IPS-18a (cell line): ENCODE data around the gene WDR20.
"Not testable (repeated sequence)": the region's sequence is repeated elsewhere in the genome, so short reads cannot be mapped to it uniquely, and the experiment has no call there.

Experiments
- H3K27ac ChIP-seq: one replicate; pipeline ENCODE4 v1.5.1; 2013; ENCODE audit warnings: low read length
- H3K27me3 ChIP-seq: one replicate; pipeline ENCODE4 v1.6.1; 2013; ENCODE audit warnings: mild to moderate bottlenecking, low read length; ENCODE audit not compliant: control insufficient read depth, insufficient read depth
- H3K36me3 ChIP-seq: one replicate; pipeline ENCODE4 v1.6.1; 2013; ENCODE audit warnings: low read depth, low read length; ENCODE audit not compliant: control insufficient read depth
- H3K4me1 ChIP-seq: one replicate; pipeline ENCODE4 v1.6.1; 2013; ENCODE audit warnings: low read depth, low read length; ENCODE audit not compliant: control insufficient read depth
- H3K4me3 ChIP-seq: one replicate; pipeline ENCODE4 v1.5.1; 2013; ENCODE audit warnings: low read length
- H3K9ac ChIP-seq: one replicate; pipeline ENCODE4 v1.6.1; 2013; ENCODE audit warnings: mild to moderate bottlenecking, low read length, moderate library complexity
- H3K9me3 ChIP-seq: one replicate; pipeline ENCODE4 v1.6.1; 2013; ENCODE audit warnings: low read depth, low read length; ENCODE audit not compliant: control insufficient read depth

The WDR20 gene

GRCh38 chr14:102234331-102235264, 94.9 kb downstream of the WDR20 start:
- Histone ChIP-seq H3K36me3 (no peaks in the 10 kb centered on the region), H3K4me1 (peaks cover 10% of the 10 kb centered on the region), H3K9me3 (no peaks in the 10 kb centered on the region), H3K27me3 (no peaks in the 10 kb centered on the region), H3K9ac (no peak overlapping the region), H3K4me3 (no peak overlapping the region), H3K27ac (no peak overlapping the region)

GRCh38 chr14:102235275-102235897, 95.7 kb downstream of the WDR20 start:
- Histone ChIP-seq H3K4me3 (no peak overlapping the region), H3K27ac (no peak overlapping the region), H3K27me3 (no peaks in the 10 kb centered on the region), H3K4me1 (peaks cover 10% of the 10 kb centered on the region), H3K9me3 (no peaks in the 10 kb centered on the region), H3K36me3 (no peaks in the 10 kb centered on the region), H3K9ac (no peak overlapping the region)

- no peak overlapping the region for H3K9ac ChIP-seq
- no peaks in the 10 kb centered on the region for H3K9me3 ChIP-seq
- no peak overlapping the region for H3K27ac ChIP-seq
- no peaks in the 10 kb centered on the region for H3K27me3 ChIP-seq
- peaks cover 10% of the 10 kb centered on the region for H3K4me1 ChIP-seq
- H3K4me3 ChIP-seq: no peak overlapping the region
- H3K36me3 ChIP-seq: no peaks in the 10 kb centered on the region
These were observed 96.3 kb downstream of the WDR20 start for GRCh38 chr14:102236026-102236425.

GRCh38 chr14:102238131-102238530, 98.4 kb downstream of the WDR20 start:
- no peak overlapping the region for H3K27ac ChIP-seq
- H3K4me1 ChIP-seq: peaks cover 10% of the 10 kb centered on the region
- no peaks in the 10 kb centered on the region for H3K27me3 ChIP-seq
- no peaks in the 10 kb centered on the region for H3K9me3 ChIP-seq
- H3K36me3 ChIP-seq: no peaks in the 10 kb centered on the region
- H3K4me3 ChIP-seq: no peak overlapping the region
- no peak overlapping the region for H3K9ac ChIP-seq

- no peak overlapping the region for H3K9ac ChIP-seq
- no peak overlapping the region for H3K4me3 ChIP-seq
- H3K9me3 ChIP-seq: no peaks in the 10 kb centered on the region
- H3K27me3 ChIP-seq: no peaks in the 10 kb centered on the region
- no peaks in the 10 kb centered on the region for H3K36me3 ChIP-seq
- H3K4me1 ChIP-seq: peaks cover 10% of the 10 kb centered on the region
- H3K27ac ChIP-seq: no peak overlapping the region
These were observed 99.1 kb downstream of the WDR20 start for GRCh38 chr14:102238766-102239165.

- no peaks in the 10 kb centered on the region for H3K9me3 ChIP-seq
- H3K36me3 ChIP-seq: no peaks in the 10 kb centered on the region
- peaks cover 10% of the 10 kb centered on the region for H3K4me1 ChIP-seq
- H3K27ac ChIP-seq: no peak overlapping the region
- H3K9ac ChIP-seq: no peak overlapping the region
- H3K4me3 ChIP-seq: no peak overlapping the region
- H3K27me3 ChIP-seq: no peaks in the 10 kb centered on the region
These were observed 99.5 kb downstream of the WDR20 start for GRCh38 chr14:102239231-102239630.

- H3K9me3 ChIP-seq, H3K27me3 ChIP-seq, H3K27ac ChIP-seq, H3K9ac ChIP-seq, H3K4me3 ChIP-seq, H3K36me3 ChIP-seq, H3K4me1 ChIP-seq: not testable (repeated sequence)
These were observed 100.8 kb downstream of the WDR20 start for GRCh38 chr14:102240481-102240880.

- Histone ChIP-seq H3K27me3 (peaks cover 7% of the 10 kb centered on the region), H3K4me3 (no peak overlapping the region), H3K9me3 (no peaks in the 10 kb centered on the region), H3K27ac (no peak overlapping the region), H3K9ac (no peak overlapping the region), H3K36me3 (no peaks in the 10 kb centered on the region), H3K4me1 (peaks cover 2% of the 10 kb centered on the region)
These were observed 101.5 kb downstream of the WDR20 start for GRCh38 chr14:102241147-102241546.

GRCh38 chr14:102243795-102244194, 104.1 kb downstream of the WDR20 start:
- H3K36me3 ChIP-seq, H3K9me3 ChIP-seq, H3K4me3 ChIP-seq, H3K9ac ChIP-seq, H3K27ac ChIP-seq, H3K4me1 ChIP-seq: not testable (repeated sequence)
- H3K27me3 ChIP-seq: peaks cover 28% of the 10 kb centered on the region

- H3K36me3 ChIP-seq: no peaks in the 10 kb centered on the region
- peaks cover 43% of the 10 kb centered on the region for H3K27me3 ChIP-seq
- no peak overlapping the region for H3K4me3 ChIP-seq
- no peaks in the 10 kb centered on the region for H3K9me3 ChIP-seq
- no peak overlapping the region for H3K9ac ChIP-seq
- no peak overlapping the region for H3K27ac ChIP-seq
- peaks cover 7% of the 10 kb centered on the region for H3K4me1 ChIP-seq
These were observed 106.4 kb downstream of the WDR20 start for GRCh38 chr14:102246071-102246470.

GRCh38 chr14:102248121-102248520, 108.4 kb downstream of the WDR20 start:
- H3K4me3 ChIP-seq: peak overlapping the region; percentile 39
- H3K36me3 ChIP-seq: no peaks in the 10 kb centered on the region
- H3K27ac ChIP-seq: no peak overlapping the region

GRCh38 chr14:102249041-102249440, 109.3 kb downstream of the WDR20 start:
- Histone ChIP-seq H3K36me3 (no peaks in the 10 kb centered on the region), H3K9me3 (no peaks in the 10 kb centered on the region), H3K9ac (no peak overlapping the region), H3K4me1 (peaks cover 7% of the 10 kb centered on the region), H3K27ac (no peak overlapping the region), H3K4me3 (no peak overlapping the region), H3K27me3 (peaks cover 46% of the 10 kb centered on the region)

More at GRCh38 chr14:102248121-102248520, 108.4 kb downstream of the WDR20 start:
- no peaks in the 10 kb centered on the region for H3K9me3 ChIP-seq
- H3K9ac ChIP-seq: no peak overlapping the region
- H3K4me1 ChIP-seq: peaks cover 7% of the 10 kb centered on the region
- H3K27me3 ChIP-seq: peaks cover 46% of the 10 kb centered on the region
